ENCODE data around the gene RXFP3.

DNA sequence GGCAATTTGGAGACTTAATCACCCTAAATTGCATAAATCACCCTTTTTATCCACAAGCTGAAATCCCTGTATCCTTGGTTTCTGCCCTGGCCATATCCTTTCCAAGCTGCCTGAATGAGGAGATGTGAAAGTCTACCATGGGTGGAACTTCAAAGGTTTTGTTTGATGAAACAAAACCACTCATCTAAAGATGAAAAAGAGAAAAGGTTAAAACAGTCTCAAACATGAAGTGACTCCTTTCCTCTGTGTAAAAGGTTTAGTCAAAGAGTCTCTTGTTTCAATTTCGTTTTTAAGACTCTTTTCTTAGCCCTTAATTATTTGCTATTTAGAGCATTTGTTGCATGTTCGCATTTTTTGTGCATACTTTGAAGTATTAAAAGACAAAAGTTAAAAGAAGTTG is 37.1 kb downstream of the RXFP3 start:
- TF ChIP-seq, protein P1, sequence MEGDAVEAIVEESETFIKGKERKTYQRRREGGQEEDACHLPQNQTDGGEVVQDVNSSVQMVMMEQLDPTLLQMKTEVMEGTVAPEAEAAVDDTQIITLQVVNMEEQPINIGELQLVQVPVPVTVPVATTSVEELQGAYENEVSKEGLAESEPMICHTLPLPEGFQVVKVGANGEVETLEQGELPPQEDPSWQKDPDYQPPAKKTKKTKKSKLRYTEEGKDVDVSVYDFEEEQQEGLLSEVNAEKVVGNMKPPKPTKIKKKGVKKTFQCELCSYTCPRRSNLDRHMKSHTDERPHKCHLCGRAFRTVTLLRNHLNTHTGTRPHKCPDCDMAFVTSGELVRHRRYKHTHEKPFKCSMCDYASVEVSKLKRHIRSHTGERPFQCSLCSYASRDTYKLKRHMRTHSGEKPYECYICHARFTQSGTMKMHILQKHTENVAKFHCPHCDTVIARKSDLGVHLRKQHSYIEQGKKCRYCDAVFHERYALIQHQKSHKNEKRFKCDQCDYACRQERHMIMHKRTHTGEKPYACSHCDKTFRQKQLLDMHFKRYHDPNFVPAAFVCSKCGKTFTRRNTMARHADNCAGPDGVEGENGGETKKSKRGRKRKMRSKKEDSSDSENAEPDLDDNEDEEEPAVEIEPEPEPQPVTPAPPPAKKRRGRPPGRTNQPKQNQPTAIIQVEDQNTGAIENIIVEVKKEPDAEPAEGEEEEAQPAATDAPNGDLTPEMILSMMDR (IDR thresholded peaks at IDR 0.05): no peak
- TF ChIP-seq EP300 (IDR thresholded peaks at IDR 0.05): no peak
- no peak for TF ChIP-seq POLR2A (IDR thresholded peaks at IDR 0.05)

Data from ovary (tissue), 3 donors.